Immature natural killer cell (primary cell): ENCODE data around the gene SDR39U1. TPM values are rescaled to one million over a fixed set of nuclear protein-coding genes. Genes with fewer than 3 reads are reported as not detected.
"Not testable (repeated sequence)": the region's sequence is repeated elsewhere in the genome, so short reads cannot be mapped to it uniquely, and the experiment has no call there.

Source experiments
- DNase-seq, 3 donors: peaks; one replicate each; pipeline ENCODE4 v3.0.0; 2022; ENCODE audit warnings: mixed read lengths in 1 of 3
- H3K27ac Mint-ChIP-seq, 6 donors: one replicate each; pipeline ENCODE4 v1.8.0; 2020; ENCODE audit warnings: mixed read lengths in 6 of 6, mild to moderate bottlenecking in 5 of 6, inconsistent platforms in 4 of 6, moderate library complexity in 3 of 6
- H3K27me3 Mint-ChIP-seq, 3 donors: one replicate each; pipeline ENCODE4 v1.8.0; 2020 to 2021; ENCODE audit warnings: low read depth in 3 of 3, mild to moderate bottlenecking in 3 of 3, mixed read lengths in 3 of 3, moderate library complexity in 3 of 3, inconsistent platforms in 1 of 3
- H3K36me3 Mint-ChIP-seq, 3 donors: one replicate each; pipeline ENCODE4 v1.8.0; 2020; ENCODE audit warnings: mixed read lengths in 3 of 3, inconsistent platforms in 2 of 3, mild to moderate bottlenecking in 2 of 3
- H3K4me1 Mint-ChIP-seq, 2 donors: one replicate each; pipeline ENCODE4 v1.8.0; 2020; ENCODE audit warnings: inconsistent platforms in 2 of 2, mild to moderate bottlenecking in 2 of 2, mixed read lengths in 2 of 2, moderate library complexity in 1 of 2
- H3K4me3 Mint-ChIP-seq, 5 donors: one replicate each; pipeline ENCODE4 v1.8.0; 2020; ENCODE audit warnings: mild to moderate bottlenecking in 5 of 5, mixed read lengths in 5 of 5, inconsistent platforms in 3 of 5, moderate library complexity in 3 of 5
- H3K9me3 Mint-ChIP-seq, 6 donors: one replicate each; pipeline ENCODE4 v1.8.0; 2020; ENCODE audit warnings: mild to moderate bottlenecking in 6 of 6, mixed read lengths in 6 of 6, inconsistent platforms in 4 of 6, moderate library complexity in 3 of 6
- polyA plus RNA-seq, 3 donors: library from polyadenylated mRNA; unstranded; fragments of 300-500 nt; fragmentation: Illumina TruSeq; gene quantifications; one replicate each; pipeline ENCODE4 v1.2.3, GENCODE V29; 2021

Gene SDR39U1
- polyA plus RNA-seq, 3 donors from 2014 or later = 62.2 to 91.2 (median 82.6) TPM

GRCh38 chr14:24463884-24464785 is 21.6 kb upstream of the SDR39U1 start:
- DNase-seq = no peak
- Mint-ChIP-seq H3K4me3 (peak overlapping the region in 1 of 5 donors; percentile 18), H3K4me1 (peaks cover 6 to 25% of the 10 kb centered on the region in 2 donors), H3K9me3 (no peaks in the 10 kb centered on the region), H3K27me3 (peaks cover 0 to 3% (median 0%) of the 10 kb centered on the region in 3 donors), H3K27ac (no peak overlapping the region), H3K36me3 (peaks cover 0 to 9% (median 0%) of the 10 kb centered on the region in 3 donors)

GRCh38 chr14:24463017-24463883 is 20.7 kb upstream of the SDR39U1 start:
- DNase-seq = no peak
- Mint-ChIP-seq H3K27ac (no peak overlapping the region), H3K4me1 (peaks cover 6 to 25% of the 10 kb centered on the region in 2 donors), H3K9me3 (no peaks in the 10 kb centered on the region), H3K4me3 (no peak overlapping the region), H3K27me3 (peaks cover 0 to 3% (median 0%) of the 10 kb centered on the region in 3 donors), H3K36me3 (peaks cover 0 to 11% (median 0%) of the 10 kb centered on the region in 3 donors)

DNA sequence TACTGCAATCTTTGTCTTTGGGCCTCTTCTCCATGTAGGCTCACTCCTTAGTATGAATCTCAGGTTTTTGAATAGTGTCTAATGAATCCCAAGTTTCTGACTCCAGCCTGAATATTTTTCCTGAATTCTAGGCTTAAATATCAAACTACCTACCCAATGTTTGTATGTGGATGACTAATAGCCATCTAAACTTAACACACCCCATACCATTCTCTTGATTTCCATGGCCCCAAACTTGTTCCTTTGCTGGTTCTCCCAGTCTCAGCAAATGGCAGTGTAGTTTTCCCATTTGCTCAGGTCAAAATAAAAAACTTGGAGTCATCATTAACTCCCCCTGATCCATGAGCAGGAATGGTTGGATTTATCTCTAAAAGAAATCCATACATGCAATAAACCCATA is 18.8 kb upstream of the SDR39U1 start:
- no peak for DNase-seq
- peaks cover 9 to 34% of the 10 kb centered on the region in 2 donors for H3K4me1 Mint-ChIP-seq
- H3K27ac Mint-ChIP-seq = no peak overlapping the region
- H3K36me3 Mint-ChIP-seq = peaks cover 0 to 23% (median 3%) of the 10 kb centered on the region in 3 donors
- no peaks in the 10 kb centered on the region for H3K9me3 Mint-ChIP-seq
- H3K4me3 Mint-ChIP-seq = no peak overlapping the region
- H3K27me3 Mint-ChIP-seq = no peaks in the 10 kb centered on the region

DNA sequence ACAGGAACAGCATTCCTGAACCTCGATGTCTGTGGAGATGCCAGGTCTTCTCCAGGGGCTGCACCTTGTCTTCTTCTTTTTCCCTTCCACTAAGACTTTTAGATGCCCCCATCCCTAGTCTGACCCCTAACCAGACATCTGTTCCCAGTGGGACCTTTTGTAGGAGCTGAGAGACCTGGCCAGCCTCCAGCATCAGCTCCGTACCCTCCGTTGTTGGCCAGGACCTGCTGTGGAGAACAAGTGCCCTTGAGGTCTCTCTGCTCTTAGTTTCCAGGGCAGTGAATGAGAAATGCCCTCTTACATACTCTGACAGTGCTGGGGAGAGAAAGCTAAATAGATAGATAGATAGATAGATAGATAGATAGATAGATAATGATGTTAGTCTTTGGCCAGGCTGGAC is 16.8 kb upstream of the SDR39U1 start:
- Mint-ChIP-seq H3K27ac (no peak overlapping the region), H3K4me1 (peaks cover 3 to 17% of the 10 kb centered on the region in 2 donors), H3K4me3 (no peak overlapping the region), H3K9me3 (no peaks in the 10 kb centered on the region), H3K36me3 (peaks cover 0 to 19% (median 3%) of the 10 kb centered on the region in 3 donors), H3K27me3 (peaks cover 0 to 2% (median 0%) of the 10 kb centered on the region in 3 donors)
- DNase-seq = no peak

DNA sequence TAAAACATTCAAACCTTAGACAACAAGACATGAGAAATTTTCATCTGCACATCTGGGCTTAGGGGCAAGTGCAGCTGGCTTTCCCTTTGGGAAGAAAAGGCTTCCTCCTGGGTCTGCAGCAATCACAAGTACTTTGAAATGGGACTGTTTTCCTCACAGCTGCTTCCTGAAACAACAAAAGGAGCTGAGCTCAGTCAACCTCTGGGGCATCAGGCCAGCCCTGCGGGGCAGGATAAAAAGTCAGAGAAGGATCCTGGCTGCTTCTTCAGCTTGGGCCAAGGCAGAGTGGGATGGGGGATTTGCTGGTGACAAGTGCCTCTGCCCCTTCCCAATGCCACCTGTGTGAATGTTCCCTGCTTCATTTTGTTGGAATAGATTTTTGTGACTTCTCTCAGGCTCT is 16.2 kb upstream of the SDR39U1 start:
- no peak for DNase-seq
- Mint-ChIP-seq H3K36me3 (peaks cover 0 to 25% (median 8%) of the 10 kb centered on the region in 3 donors), H3K27me3 (peaks cover 0 to 2% (median 0%) of the 10 kb centered on the region in 3 donors), H3K4me3 (no peak overlapping the region), H3K4me1 (peaks cover 3 to 12% of the 10 kb centered on the region in 2 donors), H3K27ac (no peak overlapping the region), H3K9me3 (peaks cover 0 to 2% (median 0%) of the 10 kb centered on the region in 6 donors)

GRCh38 chr14:24456980-24457379 is 14.4 kb upstream of the SDR39U1 start:
- Mint-ChIP-seq H3K9me3 (peaks cover 0 to 2% (median 0%) of the 10 kb centered on the region in 6 donors), H3K27ac (no peak overlapping the region), H3K4me1 (peaks cover 3 to 9% of the 10 kb centered on the region in 2 donors), H3K4me3 (no peak overlapping the region), H3K27me3 (peaks cover 0 to 2% (median 0%) of the 10 kb centered on the region in 3 donors), H3K36me3 (peaks cover 0 to 30% (median 14%) of the 10 kb centered on the region in 3 donors)
- no peak for DNase-seq

- DNase-seq, H3K27ac Mint-ChIP-seq, H3K4me1 Mint-ChIP-seq, H3K27me3 Mint-ChIP-seq, H3K9me3 Mint-ChIP-seq: not testable (repeated sequence)
- H3K4me3 Mint-ChIP-seq = peak overlapping the region in 1 of 5 donors; percentile 4
- peaks cover 0 to 20% (median 15%) of the 10 kb centered on the region in 3 donors for H3K36me3 Mint-ChIP-seq
These were observed 8.3 kb upstream of the SDR39U1 start for GRCh38 chr14:24450828-24451227.

DNA sequence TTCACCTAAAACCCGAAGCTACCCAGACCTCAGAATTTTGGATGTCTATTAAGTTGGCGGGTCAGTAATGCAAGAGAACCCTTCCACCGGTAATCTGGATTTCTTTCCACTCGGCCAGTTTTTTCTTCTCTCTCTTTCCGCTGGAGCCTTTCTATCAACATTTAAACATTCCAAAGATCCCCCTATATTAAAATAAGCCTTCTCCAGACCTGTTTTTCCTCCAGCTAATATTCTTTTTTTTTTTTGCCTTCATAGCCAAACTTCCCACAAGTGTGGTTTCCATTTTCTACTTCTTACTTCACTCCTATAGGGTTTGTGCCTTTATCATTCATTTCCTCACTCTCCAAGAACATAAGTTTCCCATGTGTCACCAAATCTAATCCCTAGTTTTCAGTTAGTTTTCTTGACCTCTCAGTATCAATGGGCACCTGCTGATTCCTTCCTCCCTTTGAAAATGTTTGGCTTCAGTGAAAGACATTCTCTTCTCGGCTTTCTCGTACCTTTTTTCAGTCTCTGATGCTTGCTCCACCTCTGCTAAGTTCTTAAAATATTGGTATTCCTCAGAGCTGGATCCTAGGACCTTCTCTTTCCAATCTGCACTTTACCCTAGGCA is 583 bp upstream of the SDR39U1 start:
- peaks cover 4 to 12% (median 9%) of the 10 kb centered on the region in 3 donors for H3K27me3 Mint-ChIP-seq
- peak overlapping the region; percentile 90 to 96 (median 95) for H3K4me3 Mint-ChIP-seq
- peak overlapping the region; percentile 93 to 99 (median 94) for H3K27ac Mint-ChIP-seq
- H3K4me1 Mint-ChIP-seq = peaks cover 48% of the 10 kb centered on the region in 2 donors
- no peak for DNase-seq
- H3K36me3 Mint-ChIP-seq = peaks cover 9 to 17% (median 9%) of the 10 kb centered on the region in 3 donors
- peaks cover 0 to 2% (median 0%) of the 10 kb centered on the region in 6 donors for H3K9me3 Mint-ChIP-seq

GRCh38 chr14:24441904-24442239 is 704 bp downstream of the SDR39U1 start:
- Mint-ChIP-seq H3K4me1 (peaks cover 60% of the 10 kb centered on the region in 2 donors), H3K27ac (peak overlapping the region; percentile 93 to 99 (median 94)), H3K27me3 (peaks cover 4 to 15% (median 9%) of the 10 kb centered on the region in 3 donors), H3K9me3 (peaks cover 0 to 2% (median 0%) of the 10 kb centered on the region in 6 donors), H3K4me3 (peak overlapping the region; percentile 90 to 96 (median 95)), H3K36me3 (peaks cover 9 to 24% (median 11%) of the 10 kb centered on the region in 3 donors)
- no peak for DNase-seq

- no peak for DNase-seq
- H3K9me3 Mint-ChIP-seq = peaks cover 0 to 2% (median 0%) of the 10 kb centered on the region in 6 donors
- peak overlapping the region; percentile 93 to 99 (median 94) for H3K27ac Mint-ChIP-seq
- H3K4me1 Mint-ChIP-seq = peaks cover 64% of the 10 kb centered on the region in 2 donors
- H3K36me3 Mint-ChIP-seq = peaks cover 10 to 28% (median 11%) of the 10 kb centered on the region in 3 donors
- peak overlapping the region; percentile 90 to 96 (median 95) for H3K4me3 Mint-ChIP-seq
- peaks cover 4 to 15% (median 9%) of the 10 kb centered on the region in 3 donors for H3K27me3 Mint-ChIP-seq
These were observed 1.1 kb downstream of the SDR39U1 start for GRCh38 chr14:24441485-24441884.

DNA sequence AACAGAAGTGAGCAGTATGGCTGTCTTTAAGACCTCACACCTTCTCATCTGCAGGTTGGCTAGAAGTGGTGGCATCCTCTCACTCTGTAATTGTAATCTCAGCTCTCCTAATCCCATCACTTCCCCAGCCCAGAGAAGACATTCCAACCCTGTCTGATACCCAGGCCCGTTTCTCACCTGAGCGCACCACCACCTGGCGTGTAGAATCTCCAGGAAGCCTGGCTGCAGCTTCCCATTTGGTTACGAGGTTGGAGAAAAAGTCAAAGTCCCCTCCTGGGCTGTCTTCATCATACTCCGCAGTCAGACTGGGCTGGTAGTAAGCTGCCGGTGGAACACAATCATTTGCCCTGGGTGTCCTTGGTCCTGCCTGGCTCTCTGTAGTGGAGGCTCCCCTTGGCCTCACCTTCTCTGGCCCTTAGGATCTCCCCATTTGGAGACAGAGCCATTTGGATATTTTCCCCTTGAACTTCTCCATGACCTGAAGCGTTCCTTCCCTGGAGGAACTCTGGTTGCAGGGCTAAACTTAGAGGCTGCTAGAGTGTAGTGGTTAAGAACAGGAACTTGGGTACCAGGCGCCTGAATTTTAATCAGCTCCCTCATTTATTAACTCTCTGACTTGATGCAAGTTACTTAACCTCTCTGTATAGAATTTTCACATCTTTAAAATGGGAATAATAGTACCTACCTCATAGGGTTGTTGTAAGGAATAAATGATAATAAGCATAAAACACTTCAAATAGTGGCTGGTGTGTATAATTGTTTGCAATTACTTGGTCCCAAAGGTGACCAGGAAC is 1.8 kb downstream of the SDR39U1 start:
- Mint-ChIP-seq H3K9me3 (peaks cover 0 to 2% (median 0%) of the 10 kb centered on the region in 6 donors), H3K27ac (peak overlapping the region; percentile 11 to 99 (median 94)), H3K4me3 (peak overlapping the region; percentile 38 to 96 (median 91)), H3K36me3 (peaks cover 7 to 30% (median 11%) of the 10 kb centered on the region in 3 donors), H3K4me1 (peaks cover 64 to 65% of the 10 kb centered on the region in 2 donors), H3K27me3 (peaks cover 4 to 15% (median 9%) of the 10 kb centered on the region in 3 donors)
- DNase-seq = no peak

DNA sequence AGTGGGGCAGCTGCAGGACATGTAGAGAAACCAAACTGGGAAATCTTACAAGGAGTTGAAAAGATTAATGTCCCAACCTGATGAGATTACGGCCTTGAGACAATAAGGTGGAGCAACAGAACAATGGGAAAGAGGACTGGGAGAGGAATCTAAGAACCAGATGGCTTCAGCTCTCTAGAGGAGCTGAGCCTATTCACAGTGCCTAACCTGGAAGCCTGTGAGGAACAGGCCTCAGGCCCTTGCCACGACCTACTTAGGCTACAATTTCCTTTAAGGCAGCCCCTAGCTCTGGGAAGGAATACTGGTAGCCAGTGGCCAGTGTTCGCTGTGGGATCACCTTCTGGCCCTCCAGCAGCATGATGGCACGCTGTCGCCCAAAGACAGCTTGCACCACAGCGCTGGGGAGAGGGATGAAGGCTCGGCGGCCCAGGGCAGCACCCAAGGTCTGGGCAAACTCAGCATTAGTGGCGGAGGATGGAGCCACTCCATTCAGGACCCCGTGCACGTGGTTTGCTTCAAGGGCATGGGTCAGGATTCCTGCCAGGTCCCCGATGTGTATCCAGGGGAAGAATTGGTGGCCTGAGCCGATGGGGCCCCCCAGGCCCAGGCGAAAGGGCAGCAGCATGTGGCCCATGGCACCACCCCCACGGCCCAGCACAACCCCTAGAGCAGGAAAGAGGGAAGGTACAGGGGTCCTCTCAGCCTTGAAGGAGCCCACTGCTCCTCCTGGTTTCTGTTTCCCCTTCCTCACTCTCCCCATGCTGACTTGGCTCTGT is 2.6 kb downstream of the SDR39U1 start:
- Mint-ChIP-seq H3K27me3 (peaks cover 5 to 15% (median 9%) of the 10 kb centered on the region in 3 donors), H3K36me3 (peaks cover 5 to 37% (median 11%) of the 10 kb centered on the region in 3 donors), H3K9me3 (peaks cover 0 to 2% (median 0%) of the 10 kb centered on the region in 6 donors), H3K27ac (peak overlapping the region; percentile 41 to 99 (median 54)), H3K4me3 (peak overlapping the region in 1 of 5 donors; percentile 21), H3K4me1 (peaks cover 64 to 65% of the 10 kb centered on the region in 2 donors)
- DNase-seq = no peak
